GM12891 (cell line): Measurements from ENCODE around the gene FAF1.

ENCODE experiments used
- PAX5 ChIP-seq: IDR thresholded peaks from 2 replicates; pipeline ENCODE4 v1.6.1; 2011; ENCODE audit warnings: low read length, moderate library complexity, mild to moderate bottlenecking; ENCODE audit not compliant: insufficient read depth, severe bottlenecking
- POLR2A ChIP-seq: IDR thresholded peaks from 2 replicates; pipeline ENCODE4 v1.6.1; 2011; ENCODE audit warnings: low read depth, low read length, control low read depth
- POLR2AphosphoS5 ChIP-seq: IDR thresholded peaks from 2 replicates; pipeline ENCODE4 v1.6.1; 2011; ENCODE audit warnings: low read depth, low read length, control low read depth
- POU2F2 ChIP-seq: IDR thresholded peaks from 2 replicates; pipeline ENCODE4 v1.6.1; 2011; ENCODE audit warnings: low read depth, mild to moderate bottlenecking, control low read depth, low read length, moderate library complexity
- SPI1 ChIP-seq: IDR thresholded peaks from 2 replicates; pipeline ENCODE4 v1.6.1; 2011; ENCODE audit warnings: low read depth, low read length, control low read depth
- TAF1 ChIP-seq: IDR thresholded peaks from 2 replicates; pipeline ENCODE4 v1.6.1; 2011; ENCODE audit warnings: low read depth, low read length, control low read depth

DNA sequence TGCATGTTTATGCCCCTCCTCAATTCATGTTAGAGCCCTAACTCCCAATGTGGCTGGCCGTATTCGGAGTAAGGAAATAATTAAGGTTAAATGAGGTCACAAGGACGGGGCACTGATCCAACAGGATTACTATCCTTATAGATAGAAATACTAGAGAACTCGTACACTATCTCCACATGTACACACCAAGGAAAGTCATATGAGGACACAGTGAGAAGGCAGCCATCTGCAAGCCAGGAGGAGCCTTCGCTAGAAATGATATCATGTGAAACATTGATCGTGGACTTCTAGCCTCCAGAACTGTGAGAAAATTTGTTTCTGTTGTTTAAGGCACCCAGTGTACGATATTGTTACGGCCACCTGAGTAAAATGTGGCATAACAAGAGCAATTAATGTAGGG is 79.7 kb downstream of the FAF1 start:
- TF ChIP-seq TAF1: no peak
- no peak for TF ChIP-seq POLR2A
- TF ChIP-seq POLR2AphosphoS5: no peak
- TF ChIP-seq POU2F2: no peak
- no peak for TF ChIP-seq SPI1
- no peak for TF ChIP-seq PAX5
